Panc1 (cell line): ENCODE measurements around the gene HRH2. TPM values are rescaled to one million over a fixed set of nuclear protein-coding genes. Genes with fewer than 3 reads are reported as not detected.
"Not testable (repeated sequence)": the region's sequence is repeated elsewhere in the genome, so short reads cannot be mapped to it uniquely, and the experiment has no call there.

Experiments
- ATAC-seq: fragments of 200-7000 bp; cut with Tn5 transposase; 2 replicates; pipeline ENCODE4 v1.9.1; 2020; ENCODE audit warnings: mild to moderate bottlenecking, moderate library complexity
- BruUV-seq: library from RNA; stranded (reverse); fragments of 400-500 nt; replicated peaks from 2 replicates; lab custom pipeline; 2021; lab: Mats Ljungman, UMichigan
- CTCF ChIA-PET: fragments of 300-600 bp; sonication (Branson Sonifier 250); formaldehyde crosslinking; loops from one replicate; lab custom pipeline; 2022; ENCODE audit warnings: antibody characterized with exemption; lab: Charles Lee
- POLR2A ChIA-PET: fragments of 300-600 bp; sonication (Branson Sonifier 250); formaldehyde crosslinking; loops from one replicate; lab custom pipeline; 2022; ENCODE audit warnings: antibody characterized with exemption; lab: Charles Lee
- DNase-seq: peaks from one replicate; pipeline ENCODE4 v3.0.0-alpha.2; 2010; ENCODE audit warnings: low read depth, low spot score
- H3K27ac ChIP-seq: 2 replicates; pipeline ENCODE4 v1.5.1; 2011; ENCODE audit warnings: mild to moderate bottlenecking, low read length, inconsistent platforms
- H3K27me3 ChIP-seq: fragments of 200-500 bp; sonication (Bioruptor generic); 2 replicates; pipeline ENCODE4 v1.6.0; 2014; ENCODE audit warnings: low read length, inconsistent platforms; ENCODE audit not compliant: control insufficient read depth, insufficient read depth
- H3K36me3 ChIP-seq: fragments of 200-500 bp; sonication (Bioruptor generic); 2 replicates; pipeline ENCODE4 v1.5.1; 2014; ENCODE audit warnings: inconsistent platforms, mild to moderate bottlenecking, low read length, moderate library complexity; ENCODE audit not compliant: control insufficient read depth, insufficient read depth
- H3K4me1 ChIP-seq: 2 replicates; pipeline ENCODE4 v1.5.1; 2011; ENCODE audit warnings: inconsistent platforms, mild to moderate bottlenecking, low read length, moderate library complexity; ENCODE audit not compliant: control insufficient read depth, insufficient read depth
- H3K4me3 ChIP-seq, 2 experiments: 2 replicates each; pipeline ENCODE4 v1.5.1; 2011 to 2012; ENCODE audit warnings: low read depth in 2 of 2, low read length in 2 of 2, mild to moderate bottlenecking in 2 of 2, inconsistent platforms in 1 of 2, moderate library complexity in 1 of 2
- H3K9me3 ChIP-seq: fragments of 200-500 bp; sonication (Bioruptor generic); 2 replicates; pipeline ENCODE4 v1.5.1; 2014; ENCODE audit warnings: low read depth, mild to moderate bottlenecking, inconsistent platforms, low read length, moderate library complexity; ENCODE audit not compliant: control insufficient read depth, insufficient read depth
- CTCF ChIP-seq: fragments of 450-650 bp; IDR thresholded peaks from 2 replicates; pipeline ENCODE4 v1.5.1; 2017; ENCODE audit warnings: mild to moderate bottlenecking
- POLR2AphosphoS5 ChIP-seq: IDR thresholded peaks from 2 replicates; pipeline ENCODE4 v1.6.1; 2012; ENCODE audit warnings: mild to moderate bottlenecking, low read depth, low read length, moderate library complexity
- SIN3A ChIP-seq: IDR thresholded peaks from 2 replicates; pipeline ENCODE4 v1.6.1; 2012; ENCODE audit warnings: low read depth, mild to moderate bottlenecking, low read length, moderate library complexity, borderline replicate concordance; ENCODE audit not compliant: insufficient read depth
- TCF7L2 ChIP-seq: IDR thresholded peaks from 2 replicates; pipeline ENCODE4 v1.6.1; 2011; ENCODE audit warnings: mild to moderate bottlenecking, low read depth, low read length, inconsistent platforms
- in situ Hi-C: cut with HindIII; loops from 2 replicates; pipeline ENCODE4 v1.10.0; 2016; ENCODE audit warnings: low sequenced_read_pairs, low pct_unique_long_range_greater_than_20kb
- intact Hi-C: fragments of 100-400 bp; cut with micrococcal nuclease; formaldehyde crosslinking; loops from one replicate; pipeline ENCODE4 v1.10.0; 2022; ENCODE audit not compliant: unreplicated experiment
- total RNA-seq: library from RNA; stranded (reverse); gene quantifications from one replicate; pipeline ENCODE4 v1.2.1, GENCODE V29; 2021; ENCODE audit not compliant: unreplicated experiment
- TF ChIP-seq, protein P1 (sequence below), 2 experiments: IDR thresholded peaks; 2 replicates each; pipeline ENCODE4 v1.6.1; 2011 to 2012; ENCODE audit warnings: low read depth in 2 of 2, control low read depth in 1 of 2, low read length in 1 of 2, mild to moderate bottlenecking in 1 of 2, moderate library complexity in 1 of 2; ENCODE audit not compliant: insufficient read depth in 1 of 2

Gene HRH2
- total RNA-seq, 1 experiment from 2014 or later, result 0.33 TPM

DNA sequence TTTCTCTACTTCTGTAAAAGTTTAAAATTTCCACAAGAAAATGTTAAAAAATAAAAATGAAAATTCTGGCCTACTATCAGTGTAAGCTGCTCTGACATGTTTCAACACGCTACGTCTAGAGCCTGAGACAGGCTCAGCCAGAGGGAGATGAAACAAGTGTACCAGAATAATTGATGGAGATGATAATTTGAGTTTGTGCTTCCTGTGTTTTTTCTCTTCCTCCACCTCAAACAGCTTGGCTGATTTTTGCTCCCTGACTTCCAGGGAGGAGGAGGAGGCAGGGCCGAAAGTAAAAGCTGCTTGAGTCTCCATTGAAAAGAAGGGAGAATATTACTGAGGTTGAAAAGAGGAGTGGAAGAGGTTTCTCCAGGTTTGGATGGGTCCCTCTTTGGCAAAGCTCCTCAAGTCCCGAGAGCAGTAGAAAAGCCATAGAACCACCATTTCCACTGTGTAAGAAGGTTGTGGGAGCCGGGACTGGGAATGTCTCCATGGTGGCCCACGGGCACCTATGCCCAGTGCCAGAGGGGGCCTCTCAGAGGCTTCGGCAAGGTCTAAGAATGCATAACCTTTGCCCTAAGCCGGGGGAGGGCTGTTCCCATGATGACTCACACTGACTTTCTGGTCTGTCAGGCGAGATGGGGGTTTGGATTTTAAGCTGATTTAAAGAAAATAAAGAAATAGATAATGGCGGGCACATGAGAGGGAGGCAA lies 95.1 kb downstream of the HRH2 start:
- no TSS peak for BruUV-seq
- H3K27ac ChIP-seq, result no peak overlapping the region
- no peaks in the 10 kb centered on the region for H3K4me1 ChIP-seq
- DNase-seq (no peak), ATAC-seq (no peak)
- intact Hi-C loops (no loop called here), in situ Hi-C loops (no loop called here)
- no peaks in the 10 kb centered on the region for H3K36me3 ChIP-seq
- CTCF ChIA-PET, result no interaction called here
- POLR2A ChIA-PET, result no interaction called here
- H3K27me3 ChIP-seq, result peaks cover 9% of the 10 kb centered on the region; the same call in 1 of the 2 replicates
- TF ChIP-seq CTCF (no peak), POLR2AphosphoS5 (no peak)
- TF ChIP-seq, protein P1, sequence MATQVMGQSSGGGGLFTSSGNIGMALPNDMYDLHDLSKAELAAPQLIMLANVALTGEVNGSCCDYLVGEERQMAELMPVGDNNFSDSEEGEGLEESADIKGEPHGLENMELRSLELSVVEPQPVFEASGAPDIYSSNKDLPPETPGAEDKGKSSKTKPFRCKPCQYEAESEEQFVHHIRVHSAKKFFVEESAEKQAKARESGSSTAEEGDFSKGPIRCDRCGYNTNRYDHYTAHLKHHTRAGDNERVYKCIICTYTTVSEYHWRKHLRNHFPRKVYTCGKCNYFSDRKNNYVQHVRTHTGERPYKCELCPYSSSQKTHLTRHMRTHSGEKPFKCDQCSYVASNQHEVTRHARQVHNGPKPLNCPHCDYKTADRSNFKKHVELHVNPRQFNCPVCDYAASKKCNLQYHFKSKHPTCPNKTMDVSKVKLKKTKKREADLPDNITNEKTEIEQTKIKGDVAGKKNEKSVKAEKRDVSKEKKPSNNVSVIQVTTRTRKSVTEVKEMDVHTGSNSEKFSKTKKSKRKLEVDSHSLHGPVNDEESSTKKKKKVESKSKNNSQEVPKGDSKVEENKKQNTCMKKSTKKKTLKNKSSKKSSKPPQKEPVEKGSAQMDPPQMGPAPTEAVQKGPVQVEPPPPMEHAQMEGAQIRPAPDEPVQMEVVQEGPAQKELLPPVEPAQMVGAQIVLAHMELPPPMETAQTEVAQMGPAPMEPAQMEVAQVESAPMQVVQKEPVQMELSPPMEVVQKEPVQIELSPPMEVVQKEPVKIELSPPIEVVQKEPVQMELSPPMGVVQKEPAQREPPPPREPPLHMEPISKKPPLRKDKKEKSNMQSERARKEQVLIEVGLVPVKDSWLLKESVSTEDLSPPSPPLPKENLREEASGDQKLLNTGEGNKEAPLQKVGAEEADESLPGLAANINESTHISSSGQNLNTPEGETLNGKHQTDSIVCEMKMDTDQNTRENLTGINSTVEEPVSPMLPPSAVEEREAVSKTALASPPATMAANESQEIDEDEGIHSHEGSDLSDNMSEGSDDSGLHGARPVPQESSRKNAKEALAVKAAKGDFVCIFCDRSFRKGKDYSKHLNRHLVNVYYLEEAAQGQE (IDR thresholded peaks at IDR 0.05; ENCODE audit: insufficient read depth in 1 of 2, low read depth in 2 of 2, low read length in 1 of 2), result no peak
- no peak overlapping the region for H3K4me3 ChIP-seq
- no peaks in the 10 kb centered on the region for H3K9me3 ChIP-seq

- peaks cover 13% of the 10 kb centered on the region for H3K27me3 ChIP-seq
- H3K4me1 ChIP-seq, result no peaks in the 10 kb centered on the region
- no peaks in the 10 kb centered on the region for H3K36me3 ChIP-seq
- H3K9me3 ChIP-seq, result no peaks in the 10 kb centered on the region
- H3K4me3 ChIP-seq, result no peak overlapping the region
- POLR2A ChIA-PET, result interaction anchor here (0.6 kb wide), 1 partner anchor 61 kb away, joined by 5 read pairs; no protein-coding TSS in a partner anchor
- CTCF ChIA-PET, result interaction anchor here (0.5 kb wide), 1 partner anchor 123 kb away, joined by 5 read pairs; no protein-coding TSS in a partner anchor
- in situ Hi-C loops, result no loop called here
- TF ChIP-seq SIN3A (no peak), TCF7L2 (no peak), POLR2AphosphoS5 (no peak), CTCF (no peak)
- TF ChIP-seq, protein P1 (IDR thresholded peaks at IDR 0.05; ENCODE audit: insufficient read depth in 1 of 2, low read depth in 2 of 2, low read length in 1 of 2), result no peak
- intact Hi-C loops, result no loop called here
- ATAC-seq, result no peak
- H3K27ac ChIP-seq, result no peak overlapping the region
- BruUV-seq, result no TSS peak
- DNase-seq, result no peak
Measured at GRCh38 chr5:175753536-175754402, 95.9 kb downstream of the HRH2 start.

- H3K4me1 ChIP-seq, H3K36me3 ChIP-seq, in situ Hi-C loops, DNase-seq, BruUV-seq, H3K9me3 ChIP-seq, intact Hi-C loops, POLR2A ChIA-PET, CTCF ChIA-PET, ATAC-seq, H3K27ac ChIP-seq, H3K4me3 ChIP-seq: not testable (repeated sequence)
- H3K27me3 ChIP-seq, result peaks cover 15% of the 10 kb centered on the region
Measured at GRCh38 chr5:175759991-175760390, 102.1 kb downstream of the HRH2 start.
